Measurements from ENCODE around the gene ATRN.

The ATRN gene

DNA sequence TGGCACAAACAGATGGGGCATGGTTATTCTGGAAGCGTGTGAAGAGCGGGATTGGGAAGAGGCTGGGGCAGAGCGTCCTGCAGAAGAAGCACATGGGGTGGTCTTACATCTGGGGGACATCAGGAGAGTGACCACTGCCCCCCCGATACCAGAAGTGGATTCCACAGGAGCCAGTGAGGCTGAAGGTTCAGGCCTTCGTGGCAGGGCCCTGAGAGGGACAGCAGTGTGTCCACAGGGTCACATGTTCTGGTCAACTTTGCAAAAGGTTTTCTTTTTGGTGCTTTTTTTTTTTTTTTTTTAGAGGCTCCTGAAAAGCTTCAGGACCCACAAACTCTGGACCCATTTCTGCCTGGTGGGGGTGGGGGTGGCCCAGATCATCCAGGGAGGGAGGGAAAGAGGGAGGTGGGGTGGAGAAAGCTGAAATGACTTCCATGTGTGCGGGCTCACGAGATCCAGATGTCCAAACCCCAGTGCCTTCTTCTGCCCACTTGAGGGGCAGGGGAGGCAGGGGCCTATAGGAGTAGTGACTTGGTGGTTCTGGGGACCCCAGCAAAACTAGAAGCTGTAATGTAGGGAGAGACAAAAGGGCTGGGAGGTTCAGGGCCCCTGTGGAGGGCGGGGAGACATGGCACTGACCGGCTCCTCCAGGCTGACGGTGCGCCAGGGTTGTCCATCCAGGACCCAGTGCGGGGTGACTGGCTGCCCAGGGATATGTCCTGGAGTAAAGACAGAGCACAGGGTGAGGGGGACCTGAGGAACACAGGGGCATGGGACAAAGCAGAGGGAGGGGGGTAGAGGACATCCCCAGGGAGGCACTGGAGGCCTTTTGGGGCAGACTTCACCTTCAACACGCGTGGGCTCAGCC, 208.3 kb downstream of the ATRN start:
- DNase-seq: no peak

DNA sequence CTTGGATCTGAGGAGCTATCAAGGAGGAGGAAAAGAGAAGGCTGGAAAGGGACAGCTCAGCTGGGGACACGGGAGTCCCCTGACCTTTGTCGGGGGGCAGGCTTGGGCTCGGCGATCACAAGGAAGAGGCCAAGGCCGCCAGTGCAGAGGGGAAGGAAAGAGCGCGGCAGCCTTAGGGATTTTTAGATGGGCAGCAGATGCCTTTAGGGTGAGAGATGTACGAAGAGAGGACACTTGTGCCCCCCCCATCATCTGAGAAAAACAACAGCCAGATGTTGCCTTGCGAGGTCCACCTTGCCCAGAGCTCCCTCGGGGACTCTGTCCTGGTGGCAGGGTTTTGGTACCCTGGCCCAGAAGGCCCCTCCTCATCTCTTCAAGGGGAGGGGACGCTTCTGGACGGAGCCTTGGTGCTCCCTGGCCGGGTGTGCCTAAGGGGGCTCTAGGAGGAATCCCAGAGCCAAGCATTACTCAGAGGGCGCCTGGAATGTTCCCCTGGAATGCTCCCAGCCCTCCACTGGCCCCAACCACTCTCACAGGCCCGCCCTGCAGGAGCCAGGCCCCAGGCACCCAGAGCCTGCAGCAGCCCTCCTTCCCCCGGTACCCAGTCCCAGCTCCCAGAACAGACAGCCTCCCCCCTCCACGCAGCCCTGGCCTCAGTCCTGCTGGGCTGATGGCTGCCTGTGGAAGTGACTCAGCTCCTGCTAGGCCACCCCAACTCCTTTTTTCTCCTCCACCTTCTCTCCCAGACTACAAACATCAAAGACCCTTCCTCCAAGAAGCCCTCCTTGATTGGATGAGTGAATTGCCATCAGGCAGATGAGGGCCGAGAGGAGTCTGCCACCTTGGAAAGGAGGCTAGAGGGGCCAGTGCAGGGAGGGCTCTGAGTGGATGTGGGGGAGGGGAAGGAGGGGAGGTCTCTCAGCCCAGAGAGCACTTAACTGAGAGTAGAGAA, 209.2 kb downstream of the ATRN start:
- peak; percentile 42 for DNase-seq

DNA sequence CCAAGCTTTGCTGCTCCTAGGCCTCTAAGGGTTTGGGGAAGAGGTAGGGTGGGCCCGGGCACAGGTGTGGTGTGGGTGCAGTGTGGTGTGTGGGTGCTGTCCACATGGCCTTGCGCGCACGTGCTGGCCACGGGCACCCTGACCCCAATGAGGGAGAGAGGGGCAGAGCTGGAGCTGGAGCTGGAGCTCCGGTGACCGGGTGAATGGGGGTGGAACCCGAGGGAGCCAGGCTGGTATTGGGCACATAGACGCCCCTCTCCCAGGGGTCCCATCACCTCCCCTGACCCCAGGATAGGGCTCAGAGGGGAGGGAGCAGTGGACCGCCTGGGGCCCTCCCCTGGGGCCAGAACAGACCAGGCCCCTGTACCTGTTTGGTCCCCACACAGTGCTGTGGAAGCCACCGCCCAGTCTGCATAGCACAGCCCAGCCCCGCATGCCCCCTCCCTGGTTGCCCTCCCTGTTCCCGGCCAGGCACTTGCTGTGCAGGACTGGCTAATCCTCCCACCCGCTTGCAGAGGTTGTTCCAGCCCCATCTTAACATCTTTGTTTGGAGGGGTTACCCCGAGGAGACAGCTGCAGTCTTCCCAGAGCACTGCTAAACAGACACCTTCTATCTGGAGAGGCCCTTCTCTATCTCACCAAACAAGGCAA, 210.0 kb downstream of the ATRN start:
- DNase-seq: no peak

- DNase-seq: no peak
Measured at GRCh38 chr20:3681352-3681930, 210.6 kb downstream of the ATRN start.

GRCh38 chr20:3681931-3682781, 211.3 kb downstream of the ATRN start, which contains the start of gene ADAM33:
Gene ADAM33, minus strand, starts transcription at chr20:3682010. Its CDS starts 6 bp downstream, at chr20:3682004.
- no peak for DNase-seq

DNA sequence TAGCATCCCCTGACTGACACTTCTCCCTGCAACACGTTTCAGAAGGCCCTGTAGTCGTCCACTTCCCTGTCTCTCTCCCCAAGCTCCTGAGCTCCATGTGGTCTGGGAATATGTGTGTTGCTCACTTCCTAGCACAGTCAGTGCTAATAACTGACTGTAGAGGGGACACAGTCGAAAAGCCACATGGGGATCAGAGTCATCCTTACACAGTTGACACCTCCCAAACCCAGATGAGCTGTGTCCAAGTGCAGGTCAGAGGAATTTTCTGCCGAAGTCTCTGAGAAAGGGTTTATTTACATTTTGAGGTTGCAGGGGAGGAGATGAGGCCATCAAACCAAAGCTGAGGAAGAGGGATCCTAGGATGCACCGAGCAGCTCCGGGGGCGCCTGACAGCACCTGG, 214.5 kb downstream of the ATRN start:
- DNase-seq: no peak

DNA sequence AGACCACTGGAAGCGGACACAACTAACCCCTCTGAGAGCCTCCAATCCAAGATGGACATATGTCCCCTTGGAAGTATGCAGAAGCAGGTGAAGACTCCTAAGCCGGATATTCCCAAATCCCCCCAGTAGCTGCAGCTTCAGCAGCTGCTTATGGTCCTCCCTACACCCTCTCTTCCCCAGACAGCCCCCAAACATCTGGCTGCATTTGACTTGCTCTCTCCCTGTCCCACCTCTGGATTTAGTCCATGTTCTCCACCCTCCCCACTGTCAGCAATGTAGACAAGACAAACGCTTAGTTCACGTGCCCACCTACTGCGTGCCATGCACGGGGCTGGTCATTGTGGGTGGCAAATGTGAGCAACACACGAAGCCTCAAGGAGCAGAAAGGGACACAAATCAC, 215.6 kb downstream of the ATRN start:
- no peak for DNase-seq

DNA sequence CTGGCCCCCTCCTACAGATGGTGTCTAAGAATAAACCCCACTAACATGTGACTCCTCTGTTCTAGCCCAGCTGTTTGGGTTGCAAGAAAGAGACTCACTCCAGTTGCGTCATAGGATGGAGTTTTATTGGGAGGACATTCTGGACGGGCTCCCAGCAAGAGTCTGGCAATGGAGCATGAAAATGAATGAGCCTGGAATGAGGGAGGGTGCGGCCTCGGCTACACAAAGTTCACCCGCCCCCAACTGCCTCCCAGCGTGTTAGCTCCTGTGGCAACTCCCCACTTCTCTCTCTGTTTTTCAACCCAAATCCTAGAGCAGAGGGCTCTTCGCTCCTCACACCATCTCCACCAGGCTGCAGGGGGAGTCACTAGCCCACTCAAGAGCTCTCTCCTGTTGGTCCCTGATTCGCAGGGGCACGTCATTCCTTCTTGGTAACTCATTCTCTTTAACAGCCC, 216.1 kb downstream of the ATRN start:
- DNase-seq: peak; percentile 42

- no peak for DNase-seq
Measured at GRCh38 chr20:3687655-3688054, 216.8 kb downstream of the ATRN start.

GRCh38 chr20:3689978-3690377, 219.2 kb downstream of the ATRN start:
- DNase-seq: no peak

GRCh38 chr20:3690413-3690812, 219.6 kb downstream of the ATRN start:
- no peak for DNase-seq

DNA sequence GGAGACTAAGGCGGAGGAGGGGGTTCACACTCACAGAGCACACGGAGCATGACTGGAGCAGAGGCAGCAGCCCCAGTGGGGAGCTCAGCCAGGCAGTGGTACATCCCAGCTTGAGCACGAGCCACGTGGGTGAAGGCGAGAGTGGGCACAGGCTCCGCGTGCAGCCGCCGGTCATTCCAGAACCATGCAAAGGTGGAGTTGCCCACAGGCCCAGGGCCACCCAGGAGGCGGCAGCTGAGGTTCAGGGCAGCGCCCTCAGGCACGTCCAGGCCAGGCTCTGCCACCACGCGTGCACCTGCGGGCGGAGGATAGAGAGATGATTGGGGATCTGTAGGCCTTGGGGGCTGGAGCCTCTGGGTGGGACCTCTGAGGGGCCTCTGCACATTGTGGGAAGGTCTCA, 220.5 kb downstream of the ATRN start:
- no peak for DNase-seq

- DNase-seq: no peak
Measured at GRCh38 chr20:3691897-3692296, 221.1 kb downstream of the ATRN start.

DNA sequence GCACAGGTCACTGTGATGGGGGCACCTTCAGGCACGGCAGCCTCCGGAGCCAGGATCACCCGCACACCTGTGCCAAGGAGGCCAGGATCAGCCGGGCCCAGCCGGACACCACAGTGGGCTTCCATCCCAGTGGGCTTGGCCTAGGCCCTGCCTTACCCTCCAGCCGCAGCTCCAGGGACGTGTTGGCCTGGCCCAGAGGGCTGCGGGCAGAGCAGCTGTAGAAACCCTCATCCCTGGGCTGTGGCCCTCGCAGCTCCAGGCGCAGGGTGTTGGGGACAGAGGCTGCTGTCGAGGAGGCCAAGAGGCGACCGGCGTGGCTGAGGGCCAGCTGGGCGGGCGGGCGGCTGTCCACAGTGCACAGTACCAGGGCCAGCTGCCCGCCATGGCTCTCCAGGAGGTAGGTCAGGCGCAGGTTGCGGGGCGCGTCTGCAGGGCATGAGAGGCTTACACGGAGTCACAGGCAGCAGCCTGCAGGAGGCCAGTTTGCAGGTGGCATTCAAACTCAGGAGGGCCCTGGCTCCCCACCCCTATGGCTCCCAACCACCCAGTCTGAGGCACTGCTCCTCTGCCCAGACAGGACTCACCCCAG, 222.0 kb downstream of the ATRN start:
- no peak for DNase-seq

GRCh38 chr20:3693376-3693775, 222.6 kb downstream of the ATRN start:
- no peak for DNase-seq

- no peak for DNase-seq
Measured at GRCh38 chr20:3694864-3695263, 224.0 kb downstream of the ATRN start.

DNA sequence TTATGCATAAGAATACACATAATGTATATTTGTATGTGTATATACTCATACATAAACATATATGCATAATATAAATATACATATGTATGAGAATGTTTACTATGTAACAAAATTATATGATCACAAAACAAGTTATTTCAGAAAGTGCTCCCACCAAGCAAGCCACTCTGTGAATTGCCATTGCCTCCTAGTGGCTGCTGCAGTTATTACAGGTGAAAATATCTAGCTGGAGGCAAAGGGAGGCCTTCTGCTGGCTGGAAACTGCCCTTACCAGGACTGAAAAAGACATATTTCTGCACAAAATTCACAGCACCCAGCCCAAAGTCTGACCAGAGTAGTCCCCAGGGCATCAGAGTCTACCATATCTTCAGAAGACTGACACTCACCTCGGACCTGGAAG, 225.4 kb downstream of the ATRN start:
- DNase-seq: no peak

GRCh38 chr20:3696745-3697587, 226.1 kb downstream of the ATRN start:
- DNase-seq: no peak

DNA sequence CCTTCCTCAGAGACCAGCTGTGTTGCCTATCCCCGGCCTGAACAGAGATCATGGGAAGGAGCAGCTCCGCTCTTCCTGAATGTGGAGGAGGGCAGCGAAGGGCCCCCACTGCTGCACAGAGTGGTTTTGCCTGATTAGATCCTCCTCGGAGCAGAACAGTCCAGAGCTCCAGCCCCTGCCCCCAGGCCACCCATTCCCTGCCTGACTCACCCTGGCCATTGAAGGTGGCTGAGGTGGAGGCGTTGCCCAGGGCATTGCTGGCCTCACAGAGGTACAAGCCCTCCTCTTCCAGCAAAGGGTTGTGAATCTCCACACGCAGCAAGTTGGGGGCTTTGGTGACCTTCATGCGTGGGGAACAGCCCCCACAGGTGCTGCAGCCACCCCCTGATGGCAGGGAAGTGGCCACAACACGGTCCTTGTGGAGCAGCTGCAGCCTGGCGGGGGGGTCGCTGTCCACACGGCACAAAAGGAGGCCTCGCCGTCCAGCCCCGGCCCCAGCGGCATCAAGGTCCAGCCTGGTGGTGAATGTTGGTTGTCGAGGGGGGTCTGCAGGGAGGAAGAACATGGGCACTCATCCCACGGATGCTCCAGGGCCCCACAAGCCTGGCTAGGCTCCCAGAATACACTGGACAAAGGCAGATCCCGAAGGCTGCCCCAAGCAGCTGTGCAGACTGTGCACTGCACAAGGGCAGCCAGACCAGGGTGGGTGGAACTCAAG, 226.9 kb downstream of the ATRN start:
- DNase-seq: no peak

DNA sequence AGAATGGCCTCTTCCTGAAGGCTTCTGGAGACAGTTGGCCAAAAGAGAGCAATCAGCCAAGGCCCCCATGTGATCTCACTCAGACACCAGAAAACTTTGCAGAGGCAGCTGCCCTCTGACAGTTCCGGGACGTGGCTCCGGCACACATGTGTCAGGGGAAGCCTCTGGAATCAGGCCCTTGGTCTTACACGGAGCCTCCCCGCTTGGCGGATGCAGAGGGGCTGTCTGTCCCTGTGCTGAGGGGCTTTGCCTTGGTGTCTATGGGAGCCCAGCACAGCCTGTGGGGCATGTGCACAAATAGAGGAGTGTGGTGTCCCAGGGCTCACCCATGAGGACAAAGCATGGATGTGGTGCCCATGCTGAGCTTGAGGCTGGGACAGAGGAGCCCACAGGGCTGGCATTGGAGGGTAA, 227.8 kb downstream of the ATRN start:
- DNase-seq: no peak

All from T1000 (cell line).